ENCODE results near the gene SLC38A1.
"Not testable (repeated sequence)": the region's sequence is repeated elsewhere in the genome, so short reads cannot be mapped to it uniquely, and the experiment has no call there.

The SLC38A1 gene

DNA sequence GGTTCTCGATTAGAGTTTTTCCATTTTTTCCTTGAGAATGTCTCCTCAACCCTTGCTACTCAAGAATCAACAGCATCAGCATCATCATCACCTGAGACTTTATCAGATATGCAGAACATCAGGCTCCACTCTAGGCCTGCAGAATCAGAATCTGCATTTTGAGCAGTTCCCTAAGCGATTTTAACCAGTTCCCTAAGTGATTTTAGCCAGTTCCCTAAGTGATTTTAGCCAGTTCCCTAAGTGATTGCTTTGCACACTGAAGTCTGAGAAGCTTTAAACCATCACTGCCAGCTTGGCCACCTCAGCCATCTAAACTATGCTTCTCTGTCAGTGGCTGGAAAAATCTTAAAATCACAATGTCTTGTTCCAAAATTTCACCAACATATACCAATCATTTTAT is 29.4 kb upstream of the SLC38A1 start:
- TF ChIP-seq, protein P1, sequence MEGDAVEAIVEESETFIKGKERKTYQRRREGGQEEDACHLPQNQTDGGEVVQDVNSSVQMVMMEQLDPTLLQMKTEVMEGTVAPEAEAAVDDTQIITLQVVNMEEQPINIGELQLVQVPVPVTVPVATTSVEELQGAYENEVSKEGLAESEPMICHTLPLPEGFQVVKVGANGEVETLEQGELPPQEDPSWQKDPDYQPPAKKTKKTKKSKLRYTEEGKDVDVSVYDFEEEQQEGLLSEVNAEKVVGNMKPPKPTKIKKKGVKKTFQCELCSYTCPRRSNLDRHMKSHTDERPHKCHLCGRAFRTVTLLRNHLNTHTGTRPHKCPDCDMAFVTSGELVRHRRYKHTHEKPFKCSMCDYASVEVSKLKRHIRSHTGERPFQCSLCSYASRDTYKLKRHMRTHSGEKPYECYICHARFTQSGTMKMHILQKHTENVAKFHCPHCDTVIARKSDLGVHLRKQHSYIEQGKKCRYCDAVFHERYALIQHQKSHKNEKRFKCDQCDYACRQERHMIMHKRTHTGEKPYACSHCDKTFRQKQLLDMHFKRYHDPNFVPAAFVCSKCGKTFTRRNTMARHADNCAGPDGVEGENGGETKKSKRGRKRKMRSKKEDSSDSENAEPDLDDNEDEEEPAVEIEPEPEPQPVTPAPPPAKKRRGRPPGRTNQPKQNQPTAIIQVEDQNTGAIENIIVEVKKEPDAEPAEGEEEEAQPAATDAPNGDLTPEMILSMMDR (IDR thresholded peaks at IDR 0.05; ENCODE audit: control insufficient read depth, insufficient read depth, low read depth, low read length, missing control alignments) = no peak
- no peak for DNase-seq (ENCODE audit: low read depth)

DNA sequence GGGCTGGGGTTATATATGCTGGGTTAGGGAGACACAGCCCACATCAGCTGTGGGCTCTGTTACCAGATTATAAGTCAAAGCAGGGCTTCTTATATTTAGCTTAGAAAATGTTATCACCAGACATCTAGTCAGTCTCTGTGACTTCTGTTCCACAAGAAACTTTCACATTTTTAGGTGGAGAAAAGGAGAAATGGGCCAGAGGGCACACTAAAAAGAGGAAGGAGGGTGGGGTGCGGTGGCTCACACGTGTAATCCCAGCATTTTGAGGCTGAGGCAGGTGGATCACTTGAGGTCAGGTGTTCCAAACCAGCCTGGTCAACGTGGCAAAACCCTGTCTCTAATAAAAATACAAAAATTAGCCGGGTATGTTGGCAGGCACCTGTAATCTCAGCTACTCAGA is 28.0 kb upstream of the SLC38A1 start:
- TF ChIP-seq, protein P1 (IDR thresholded peaks at IDR 0.05; ENCODE audit: control insufficient read depth, insufficient read depth, low read depth, low read length, missing control alignments) = no peak
- DNase-seq (ENCODE audit: low read depth) = no peak
- H3K4me3 ChIP-seq (ENCODE audit: control insufficient read depth, low read depth, low read length) = no peak overlapping the region

More for the DNA sequence above, 29.4 kb upstream of the SLC38A1 start:
- H3K4me3 ChIP-seq (ENCODE audit: control insufficient read depth, low read depth, low read length) = no peak overlapping the region

DNA sequence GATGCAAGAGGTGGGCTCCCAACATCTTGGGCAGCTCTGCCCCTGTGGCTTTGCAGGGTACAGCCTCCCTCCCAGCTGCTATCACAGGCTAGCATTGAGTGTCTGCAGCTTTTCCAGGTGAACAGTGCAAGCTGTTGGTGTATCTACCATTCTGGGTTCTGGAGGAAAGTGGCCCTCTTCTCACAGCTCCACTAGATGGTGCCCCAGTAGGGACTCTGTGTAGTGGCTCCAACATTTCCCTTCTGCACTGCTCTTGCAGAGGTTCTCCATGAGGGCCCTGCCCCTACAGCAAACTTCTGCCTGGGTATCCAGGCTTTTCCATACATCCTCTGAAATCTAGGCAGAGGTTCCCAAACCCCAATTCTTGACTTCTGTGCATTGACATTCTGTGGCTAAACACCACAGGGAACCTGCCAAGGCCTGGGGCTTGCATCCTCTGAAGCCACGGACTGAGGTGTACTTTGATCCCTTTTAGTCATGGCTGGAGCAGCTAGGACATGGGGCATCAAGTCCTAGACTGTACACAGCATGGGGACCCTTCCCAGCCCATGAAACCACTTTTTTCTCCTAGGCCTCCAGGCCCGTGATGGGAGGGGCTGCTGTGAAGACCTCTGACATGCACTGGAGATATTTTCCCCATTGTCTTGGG is 24.0 kb upstream of the SLC38A1 start:
- TF ChIP-seq, protein P1 (IDR thresholded peaks at IDR 0.05; ENCODE audit: control insufficient read depth, insufficient read depth, low read depth, low read length, missing control alignments) = peak; percentile 40
- no peak for DNase-seq (ENCODE audit: low read depth)
- H3K4me3 ChIP-seq (ENCODE audit: control insufficient read depth, low read depth, low read length) = no peak overlapping the region

DNA sequence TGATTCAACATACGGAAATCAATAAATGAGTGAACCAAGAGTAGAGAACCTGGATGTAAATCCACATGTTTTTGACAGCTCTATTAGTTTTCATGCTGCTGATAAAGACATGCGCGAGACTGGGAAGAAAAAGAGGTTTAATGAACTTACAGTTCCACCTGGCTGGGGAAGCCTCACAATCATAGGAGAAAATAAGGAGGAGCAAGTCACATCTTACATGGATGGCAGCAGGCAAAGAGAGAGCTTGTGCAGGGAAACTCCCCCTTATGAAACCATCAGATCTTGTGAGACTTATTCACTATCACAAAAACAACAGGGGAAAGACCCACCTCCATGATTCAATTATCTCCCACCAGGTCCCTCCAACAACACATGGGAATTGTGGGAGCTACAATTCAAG is 23.1 kb upstream of the SLC38A1 start:
- not testable (repeated sequence) for H3K4me3 ChIP-seq (ENCODE audit: control insufficient read depth, low read depth, low read length); DNase-seq (ENCODE audit: low read depth)

DNA sequence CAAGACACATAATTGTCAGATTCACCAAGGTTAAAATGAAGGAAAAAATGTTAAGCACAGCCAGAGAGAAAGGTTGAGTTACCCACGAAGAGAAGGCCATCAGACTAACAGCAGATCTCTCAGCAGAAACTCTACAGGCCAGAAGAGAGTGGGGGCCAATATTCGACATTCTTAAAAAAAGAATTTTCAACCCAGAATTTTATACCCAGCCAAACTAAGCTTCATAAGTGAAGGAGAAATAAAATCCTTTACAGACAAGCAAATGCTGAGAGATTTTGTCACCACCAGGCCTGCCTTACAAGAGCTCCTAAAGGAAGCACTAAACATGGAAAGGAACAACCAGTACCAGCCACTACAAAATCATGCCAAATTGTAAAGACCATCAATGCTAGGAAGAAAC is 16.3 kb upstream of the SLC38A1 start:
- DNase-seq (ENCODE audit: low read depth); H3K4me3 ChIP-seq (ENCODE audit: control insufficient read depth, low read depth, low read length): not testable (repeated sequence)

DNA sequence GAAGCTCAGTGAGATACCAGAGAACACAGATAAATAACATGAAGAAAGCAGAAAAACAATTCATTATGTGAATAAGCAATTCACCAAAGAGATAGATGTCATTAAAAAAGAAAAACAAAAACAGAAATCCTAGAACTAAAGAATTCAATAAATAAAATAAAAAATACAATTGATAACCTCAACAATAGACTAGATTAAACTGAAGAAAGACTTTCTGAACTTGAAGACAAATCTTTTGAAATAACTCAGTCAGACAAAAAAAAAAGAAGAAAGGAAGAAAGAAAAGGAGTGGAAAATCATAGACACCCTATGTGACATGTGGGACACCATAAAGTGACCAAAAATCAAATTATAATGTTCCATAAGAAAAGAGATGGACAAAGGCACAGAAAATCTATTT is 14.0 kb upstream of the SLC38A1 start:
- H3K4me3 ChIP-seq (ENCODE audit: control insufficient read depth, low read depth, low read length) = no peak overlapping the region
- no peak for DNase-seq (ENCODE audit: low read depth)
- TF ChIP-seq, protein P1 (IDR thresholded peaks at IDR 0.05; ENCODE audit: control insufficient read depth, insufficient read depth, low read depth, low read length, missing control alignments) = no peak

DNA sequence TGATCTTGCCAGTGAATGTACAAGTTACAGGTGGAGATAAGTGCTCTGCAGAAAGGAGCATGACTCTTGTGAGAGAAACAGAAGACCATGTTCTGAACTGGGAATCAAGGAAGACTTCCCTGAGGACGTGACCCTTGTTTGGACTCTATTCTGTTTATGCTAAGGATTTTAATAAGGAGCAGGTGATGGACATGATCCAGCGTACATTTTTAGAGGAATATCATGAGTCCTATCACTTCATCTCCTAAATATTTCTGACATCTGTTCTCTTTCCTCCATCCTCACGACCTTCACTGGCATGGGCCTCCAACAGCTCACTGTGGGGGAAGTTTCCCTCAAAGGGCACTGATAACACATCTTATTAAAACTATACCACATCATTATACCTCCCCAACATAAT is 7.9 kb upstream of the SLC38A1 start:
- TF ChIP-seq, protein P1 (IDR thresholded peaks at IDR 0.05; ENCODE audit: control insufficient read depth, insufficient read depth, low read depth, low read length, missing control alignments) = no peak
- DNase-seq (ENCODE audit: low read depth) = no peak
- H3K4me3 ChIP-seq (ENCODE audit: control insufficient read depth, low read depth, low read length) = no peak overlapping the region

DNA sequence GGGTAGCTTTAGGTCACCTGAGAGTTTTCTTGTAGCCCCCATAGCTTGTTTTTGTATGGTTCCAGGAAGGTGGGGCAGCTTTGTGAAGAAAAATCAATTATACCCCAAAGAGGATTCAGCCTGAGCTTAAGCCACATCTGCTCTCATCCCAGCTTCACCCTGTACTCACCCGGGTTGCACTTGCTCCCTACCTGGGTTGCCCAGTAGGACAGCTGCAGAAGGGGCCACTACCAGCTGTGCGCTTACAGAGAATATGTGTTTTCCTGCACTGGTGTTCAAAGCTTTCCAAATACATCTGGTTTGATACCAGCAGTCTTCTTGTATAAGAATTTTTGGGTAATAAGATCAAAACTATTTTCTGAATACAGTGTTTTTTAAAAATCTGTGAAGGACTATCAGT is 3.0 kb upstream of the SLC38A1 start:
- TF ChIP-seq, protein P1 (IDR thresholded peaks at IDR 0.05; ENCODE audit: control insufficient read depth, insufficient read depth, low read depth, low read length, missing control alignments) = no peak
- H3K4me3 ChIP-seq (ENCODE audit: control insufficient read depth, low read depth, low read length) = no peak overlapping the region
- no peak for DNase-seq (ENCODE audit: low read depth)
